NCI-H460 (cell line): ENCODE results near the gene FYB2. TPM values are rescaled to one million over a fixed set of nuclear protein-coding genes. Genes with fewer than 3 reads are reported as not detected.
"Not testable (repeated sequence)": the region's sequence is repeated elsewhere in the genome, so short reads cannot be mapped to it uniquely, and the experiment has no call there.

ENCODE experiments used
- DNase-seq: peaks from one replicate; pipeline ENCODE4 v3.0.0-alpha.2; 2016; ENCODE audit warnings: low read depth; ENCODE audit errors: extremely low read depth
- total RNA-seq: library from RNA; depleted of rRNA; stranded (reverse); fragments of >200 nt; shearing (Covaris generic); gene quantifications from 2 replicates; pipeline ENCODE4 v1.2.3, GENCODE V29; 2014

FYB2 gene
- total RNA-seq, 1 experiment from 2014 or later, result not detected

DNA sequence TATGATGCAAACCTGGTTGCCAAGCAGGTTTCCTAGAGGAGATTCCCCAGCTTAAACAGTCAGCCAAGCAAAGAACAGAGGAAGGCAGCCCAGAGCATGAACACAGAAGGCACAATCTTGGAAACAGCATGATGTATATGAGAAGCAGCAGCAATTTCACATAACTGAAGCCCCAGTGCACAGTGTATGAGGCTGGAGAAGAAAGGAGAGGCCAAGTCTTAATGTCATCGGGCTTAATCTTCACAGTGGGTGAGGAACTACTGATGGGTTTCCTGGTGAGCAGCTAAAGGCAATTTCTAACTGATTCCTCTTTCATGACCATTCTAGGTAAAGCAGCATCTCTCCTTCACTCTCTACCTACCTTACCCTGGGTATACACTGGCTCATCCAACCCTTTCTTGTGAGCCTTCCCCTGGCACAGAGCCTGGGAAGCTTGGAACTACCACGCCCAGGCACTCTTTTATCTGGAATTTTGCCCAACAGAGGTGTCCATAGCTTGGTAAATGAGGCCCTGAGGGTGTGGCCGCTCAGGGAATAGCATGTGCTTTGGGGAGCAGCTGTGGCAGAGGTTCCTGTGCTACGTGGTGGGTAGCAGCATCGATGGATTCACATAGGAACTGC lies 22.0 kb downstream of the FYB2 start:
- no peak for DNase-seq

DNA sequence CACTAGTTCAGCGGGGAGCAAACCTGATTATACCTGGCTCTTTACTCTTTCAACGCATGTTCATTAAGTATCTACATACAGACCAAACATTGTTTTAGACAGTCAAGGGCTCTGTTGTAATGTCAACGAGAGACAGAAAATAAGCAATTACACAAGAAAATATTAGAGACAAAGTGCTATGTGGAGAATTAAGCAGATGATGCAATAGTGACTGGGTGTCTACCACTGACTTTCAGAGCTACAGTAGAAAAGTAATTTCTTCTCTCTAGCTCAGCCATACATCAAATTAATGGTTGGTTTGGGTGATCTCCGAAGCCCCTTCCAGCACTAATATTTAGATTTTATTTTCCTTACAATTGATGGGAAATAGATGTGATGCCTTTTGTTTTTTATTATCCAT lies 23.3 kb downstream of the FYB2 start:
- no peak for DNase-seq

DNA sequence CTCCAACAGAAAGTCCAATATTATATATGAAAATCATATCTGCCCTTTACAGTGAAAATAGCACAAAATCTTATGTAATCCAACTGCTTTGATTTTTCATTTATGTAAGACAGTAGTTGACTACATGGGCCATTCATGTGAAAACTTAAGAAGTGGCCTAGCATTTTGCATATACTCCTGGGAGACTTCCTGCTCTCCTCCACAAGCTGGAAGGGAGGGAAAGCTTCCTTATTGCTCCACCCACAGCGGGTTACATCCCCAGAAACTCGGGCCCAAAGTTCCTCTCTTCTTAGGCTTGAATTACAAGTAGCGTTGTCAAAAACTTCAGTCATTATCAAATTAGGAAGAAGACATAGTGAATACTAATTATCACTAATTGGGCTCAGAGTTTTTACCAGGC lies 29.2 kb downstream of the FYB2 start:
- DNase-seq, result no peak

DNA sequence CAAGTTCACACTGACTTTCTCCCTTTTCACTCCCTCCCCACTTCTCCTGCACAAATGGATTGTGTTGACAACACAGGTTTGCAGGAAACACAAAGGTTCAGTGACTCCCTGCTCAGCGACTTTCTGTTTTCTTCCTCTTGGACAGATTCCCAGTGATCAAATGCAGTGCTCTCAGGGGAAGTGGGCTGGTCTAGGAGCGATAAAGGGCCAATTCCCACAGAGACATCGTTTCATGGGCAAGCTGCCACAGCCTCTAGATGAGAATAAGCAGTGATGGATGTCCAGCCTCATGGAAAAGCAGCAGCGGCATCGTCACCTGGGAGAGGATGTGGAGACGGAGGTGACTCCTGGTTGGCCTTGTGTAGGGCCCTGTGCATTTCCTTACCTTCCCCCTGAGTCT lies 30.6 kb downstream of the FYB2 start:
- no peak for DNase-seq

DNA sequence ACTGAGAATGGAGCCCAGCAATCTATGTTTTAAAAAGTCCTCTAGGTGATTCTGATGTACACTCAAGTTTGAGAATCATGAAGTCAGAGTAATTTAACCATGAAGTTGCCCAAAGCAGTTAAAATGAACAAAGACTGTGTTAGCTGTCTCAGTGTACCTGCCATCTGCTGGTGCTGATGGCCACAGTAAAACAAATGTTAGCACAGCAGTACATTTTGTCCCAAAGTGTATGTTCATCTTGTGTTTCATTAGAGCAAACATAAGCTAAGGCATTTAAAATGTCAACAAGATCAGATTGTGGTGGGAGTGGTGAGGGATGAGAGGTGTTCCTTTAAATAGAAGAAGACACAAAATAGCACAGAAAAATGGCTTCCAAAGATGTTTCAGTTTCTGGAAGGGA lies 31.1 kb downstream of the FYB2 start:
- no peak for DNase-seq

DNA sequence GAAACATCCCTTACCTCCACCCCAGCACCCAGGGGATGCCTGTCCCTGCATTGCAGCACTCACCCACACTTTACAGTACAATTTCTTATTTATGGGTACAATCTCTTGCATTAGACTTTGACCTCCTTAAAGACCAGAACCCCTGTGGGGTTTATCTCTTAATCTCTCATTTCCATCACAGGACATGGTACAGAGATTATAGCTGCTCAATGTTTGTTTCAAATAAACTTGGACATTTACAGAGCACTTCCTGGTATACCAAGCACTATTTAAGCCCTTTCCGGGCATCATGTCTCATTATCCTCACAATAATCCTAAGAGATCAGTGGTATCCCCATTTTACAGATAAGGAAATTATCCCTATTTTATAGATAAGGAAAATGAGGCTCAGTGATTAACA lies 31.9 kb downstream of the FYB2 start:
- no peak for DNase-seq

DNA sequence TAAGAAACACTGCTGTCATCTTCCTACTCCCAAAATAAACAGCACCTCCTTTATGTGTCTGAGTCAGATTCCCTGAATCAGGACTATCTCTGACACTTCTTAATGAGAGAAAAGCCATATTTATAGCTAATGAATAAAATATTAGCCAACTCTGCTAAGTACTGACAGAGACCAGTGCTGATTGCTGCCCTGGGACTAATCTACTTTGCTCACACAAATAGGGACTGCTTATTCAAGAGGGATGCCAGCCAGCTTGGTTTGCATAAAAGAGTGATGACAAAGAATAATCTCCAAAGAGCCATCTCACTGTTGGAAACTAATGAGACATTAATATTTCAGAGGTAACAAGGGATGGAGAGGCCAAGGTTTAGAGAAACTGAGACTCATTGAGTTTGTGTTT lies 36.4 kb downstream of the FYB2 start:
- no peak for DNase-seq

DNA sequence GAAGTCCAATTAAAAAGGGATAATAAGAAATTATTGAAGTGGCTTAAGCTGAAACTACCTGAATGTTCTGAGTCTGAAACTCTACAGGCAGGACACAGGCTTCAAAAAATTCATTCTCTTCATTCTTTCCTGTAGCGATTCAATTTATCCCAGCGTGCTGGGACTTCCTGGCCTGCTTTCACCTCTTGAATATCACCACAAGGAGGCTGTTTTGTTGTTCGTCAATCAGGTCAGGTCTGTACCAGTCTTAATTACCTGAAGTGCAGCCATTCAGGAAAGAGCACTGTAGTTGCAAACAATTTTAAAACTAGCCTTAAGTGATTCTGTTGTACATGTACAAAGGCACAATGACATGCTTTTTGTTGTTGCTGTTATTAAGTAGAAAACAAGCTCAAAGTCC lies 38.4 kb downstream of the FYB2 start:
- DNase-seq, result no peak

DNA sequence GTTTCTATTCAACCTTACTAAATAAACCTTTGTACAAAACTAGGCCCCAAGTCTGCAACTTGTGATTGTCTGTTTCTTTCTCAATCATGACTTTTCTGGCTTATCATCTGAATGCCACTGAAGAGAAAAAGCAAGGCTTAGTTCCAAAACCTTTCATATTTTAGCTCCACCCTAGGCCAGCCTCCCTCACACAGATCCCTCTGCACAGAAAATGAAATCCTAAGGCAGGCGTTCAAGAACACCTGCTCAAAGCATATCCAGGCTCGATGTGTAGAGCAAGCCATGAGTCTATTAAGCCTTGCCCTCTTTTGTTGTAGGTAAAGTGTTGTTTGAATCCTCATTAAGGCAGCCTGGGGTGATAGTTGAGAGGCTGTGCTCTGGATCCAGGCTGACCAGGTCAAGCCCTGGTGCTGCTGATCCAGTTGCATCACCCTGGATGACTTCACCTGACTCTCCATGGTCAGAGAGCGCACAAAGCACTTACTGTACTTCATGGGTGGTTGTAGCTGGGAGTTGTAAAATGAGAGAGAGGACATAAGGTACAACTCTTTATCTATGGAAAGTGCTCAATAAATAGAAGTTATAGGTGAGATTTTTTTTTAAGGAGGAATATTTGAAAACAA lies 39.0 kb downstream of the FYB2 start:
- no peak for DNase-seq

DNA sequence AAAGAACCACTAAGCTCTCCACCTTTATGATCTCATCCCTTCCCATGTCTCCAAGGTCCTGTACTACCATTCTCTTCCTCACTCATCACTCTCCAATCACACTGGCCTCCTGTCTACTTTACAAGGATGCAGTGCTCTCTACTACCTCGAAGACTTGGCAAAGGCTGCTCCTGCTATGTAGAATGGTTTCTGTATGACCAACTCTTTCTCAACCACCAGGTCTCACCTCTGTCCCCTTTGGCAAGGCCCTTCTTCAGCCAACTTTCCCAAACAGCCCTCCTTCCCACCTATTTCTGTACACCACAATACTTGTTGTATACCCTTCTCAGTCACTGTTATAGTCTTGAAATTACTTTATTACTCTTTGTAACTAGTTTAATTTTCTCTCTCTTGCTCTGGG lies 41.2 kb downstream of the FYB2 start:
- DNase-seq, result no peak

DNA sequence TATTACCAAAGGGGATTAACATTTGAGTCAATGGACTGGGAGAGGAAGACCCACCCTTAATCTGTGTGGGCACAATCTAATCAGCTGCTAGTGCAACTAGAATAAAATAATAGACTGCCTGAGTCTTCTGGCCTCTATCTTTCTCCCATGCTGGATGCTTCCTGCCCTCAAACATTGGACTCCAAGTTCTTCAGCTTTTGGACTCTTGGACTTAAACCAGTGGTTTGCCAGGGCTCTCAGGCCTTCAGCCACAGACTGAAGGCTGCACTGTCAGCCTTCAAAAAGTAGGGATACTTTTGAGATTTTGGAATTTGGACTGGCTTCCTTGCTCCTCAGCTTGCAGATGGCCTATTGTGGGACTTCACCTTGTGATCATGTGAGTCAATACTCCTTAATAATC lies 44.5 kb downstream of the FYB2 start:
- not testable (repeated sequence) for DNase-seq

DNA sequence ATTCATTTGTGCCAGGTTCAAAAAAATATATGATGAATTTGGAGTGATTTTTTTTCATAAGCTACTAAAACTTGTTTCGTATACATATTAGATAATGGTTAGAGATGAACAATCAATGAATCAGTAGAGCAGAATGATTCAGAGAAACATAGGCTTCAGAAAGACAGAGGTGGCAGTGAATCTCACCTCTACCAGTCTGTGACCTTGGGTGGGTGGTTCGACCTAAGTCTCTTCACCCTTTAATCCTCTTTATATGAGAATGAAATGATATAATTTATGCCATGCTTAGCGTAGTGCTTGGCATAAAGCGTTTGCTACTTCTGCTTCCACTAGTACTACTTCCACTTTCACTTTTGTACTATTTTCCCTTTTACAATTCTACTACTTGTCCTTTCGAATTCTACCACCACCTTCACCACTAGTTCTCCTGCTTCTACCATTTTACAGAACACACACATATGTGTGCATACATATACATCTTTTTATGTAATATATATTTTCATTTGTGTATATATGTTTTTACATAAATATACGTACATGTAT lies 45.1 kb downstream of the FYB2 start:
- no peak for DNase-seq

DNA sequence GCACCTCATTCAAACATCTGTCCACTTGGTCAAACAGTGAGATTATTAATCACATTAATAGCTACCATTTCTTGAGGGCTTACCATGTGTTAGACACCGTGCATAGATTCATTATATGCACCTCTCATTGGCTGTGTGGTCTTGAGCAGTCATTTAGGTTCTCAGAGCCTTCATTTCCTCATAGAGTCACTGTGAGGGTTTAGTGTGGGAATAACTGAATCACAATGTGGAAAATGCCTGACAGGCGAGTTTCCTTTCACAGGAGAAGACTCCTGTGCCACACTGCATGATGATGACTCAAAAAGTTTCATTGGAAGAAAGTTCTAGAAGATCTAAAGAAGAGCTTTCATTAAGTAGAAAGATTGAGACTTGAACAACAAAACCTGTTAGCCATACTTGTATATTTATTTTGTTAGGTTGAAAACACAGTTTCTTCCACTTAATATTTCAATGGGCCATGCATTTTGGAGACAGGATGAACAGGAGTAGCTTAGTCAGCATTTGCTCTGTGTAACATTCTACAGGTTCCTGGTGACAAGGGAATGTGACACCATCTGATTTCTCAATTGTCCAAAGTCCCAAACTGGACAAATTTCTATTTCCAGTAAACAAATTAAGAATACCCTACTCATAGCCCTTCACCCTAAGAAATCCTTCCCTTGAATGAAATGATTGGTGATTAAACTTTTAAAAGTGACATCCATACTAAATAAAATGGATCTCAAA lies 45.7 kb downstream of the FYB2 start:
- no peak for DNase-seq

DNA sequence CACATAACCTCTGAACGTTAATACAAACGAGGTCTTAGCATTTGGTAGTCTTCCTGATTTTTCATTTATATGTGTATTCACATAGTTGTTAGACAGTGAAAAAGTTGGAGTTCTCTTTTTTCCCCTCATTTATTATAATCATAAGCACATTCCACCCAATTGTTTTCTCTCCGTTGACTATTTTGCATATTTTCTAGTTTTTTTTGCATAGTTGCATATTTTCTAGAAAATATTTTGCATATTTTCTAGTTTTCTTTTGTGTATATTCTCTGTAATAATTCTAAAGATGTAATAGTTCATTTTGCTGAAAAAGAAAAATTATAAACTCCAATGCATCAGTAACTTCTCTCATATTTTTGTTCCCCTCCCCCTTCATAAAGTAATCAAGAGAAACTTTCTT lies 47.5 kb downstream of the FYB2 start:
- no peak for DNase-seq

DNA sequence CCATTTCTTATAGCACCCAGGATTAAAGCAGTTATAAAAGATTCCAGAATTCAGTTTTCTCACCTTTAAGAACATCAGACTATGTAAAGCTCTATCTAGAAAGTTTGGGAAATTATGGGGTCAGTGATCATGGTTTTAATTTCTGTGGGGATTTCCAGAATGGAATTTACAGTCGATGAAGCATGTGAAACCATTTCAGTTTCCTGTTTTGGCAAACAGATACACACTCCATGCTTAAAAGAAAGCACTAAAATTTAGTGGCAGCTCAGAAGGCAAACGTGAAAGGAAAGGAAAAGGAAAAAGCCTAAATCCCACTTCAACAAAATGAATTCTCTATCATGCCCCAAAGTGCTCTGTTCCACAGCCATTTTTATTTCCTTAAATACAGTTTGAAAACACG lies 60.4 kb downstream of the FYB2 start:
- no peak for DNase-seq

DNA sequence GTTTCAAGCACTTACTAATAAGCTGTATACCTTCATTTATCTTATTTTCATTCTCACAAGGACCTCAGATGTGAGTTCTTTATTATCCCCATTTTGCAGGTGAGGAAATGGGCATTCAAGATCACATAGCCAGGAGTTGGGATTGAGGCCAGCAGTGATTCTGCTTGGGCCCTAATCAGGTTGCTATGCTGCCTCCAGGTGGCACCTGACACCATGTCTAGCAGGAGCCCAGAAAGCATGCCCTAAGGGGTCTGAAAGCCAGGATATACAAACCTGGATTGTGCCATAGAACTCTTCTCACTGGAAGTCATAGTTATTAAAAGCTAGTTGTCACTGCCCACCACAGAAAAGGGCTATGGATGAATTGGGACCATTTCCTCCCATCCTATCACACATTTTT lies 61.1 kb downstream of the FYB2 start:
- no peak for DNase-seq

DNA sequence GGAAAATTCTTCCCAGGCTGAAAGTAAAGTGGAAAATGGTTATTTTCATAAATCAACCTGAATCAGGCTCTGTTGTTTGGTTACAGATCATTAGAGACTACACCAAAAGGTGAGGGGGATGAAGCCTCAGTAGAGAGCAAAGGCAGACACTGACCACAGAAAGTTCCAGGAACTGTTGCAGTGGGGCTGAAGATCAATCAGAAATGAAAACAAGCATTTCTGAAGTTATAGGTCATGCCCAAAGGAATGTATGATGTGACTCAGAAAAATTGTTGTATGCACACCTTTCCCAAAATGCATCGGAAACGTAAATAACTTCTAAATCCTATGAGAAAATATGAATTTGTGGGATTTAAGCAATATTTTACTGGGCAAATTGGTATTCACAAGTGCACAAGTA lies 63.3 kb downstream of the FYB2 start:
- DNase-seq, result no peak

DNA sequence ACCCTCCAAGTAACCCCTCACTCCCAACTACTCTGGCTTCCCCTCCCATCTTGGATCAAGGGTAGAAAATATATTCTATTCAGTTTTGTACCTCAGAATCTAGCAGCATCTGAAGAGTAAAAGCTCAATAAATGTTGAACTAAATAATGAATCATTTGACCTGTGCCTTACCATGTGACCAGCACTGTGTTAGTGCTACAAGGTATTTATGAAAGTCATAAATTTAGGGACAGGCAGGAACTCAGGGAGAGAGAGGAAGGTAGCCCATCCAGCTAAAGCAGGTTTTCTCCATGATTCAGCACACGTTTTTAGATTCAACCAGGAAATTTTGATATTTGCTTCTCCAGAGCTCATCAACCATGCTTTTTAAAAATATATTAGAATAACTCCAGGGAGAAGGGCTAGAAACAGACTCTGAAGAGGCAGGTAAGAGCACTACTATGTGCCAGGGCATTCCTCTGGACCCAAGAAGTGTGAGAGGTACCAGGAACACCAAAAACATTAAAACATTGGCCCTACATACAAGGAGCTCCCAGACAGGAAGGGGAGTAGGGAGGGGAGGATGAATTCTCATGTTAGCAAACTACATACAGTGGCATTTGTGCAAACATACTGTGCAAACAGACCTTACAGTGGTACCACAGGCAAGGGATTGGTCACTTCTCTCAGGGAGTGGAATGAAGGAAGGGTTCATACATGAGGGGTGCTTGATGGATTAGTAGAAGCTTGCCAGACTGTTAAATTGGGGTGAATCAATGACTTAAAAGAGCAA lies 64.3 kb downstream of the FYB2 start:
- DNase-seq, result no peak

DNA sequence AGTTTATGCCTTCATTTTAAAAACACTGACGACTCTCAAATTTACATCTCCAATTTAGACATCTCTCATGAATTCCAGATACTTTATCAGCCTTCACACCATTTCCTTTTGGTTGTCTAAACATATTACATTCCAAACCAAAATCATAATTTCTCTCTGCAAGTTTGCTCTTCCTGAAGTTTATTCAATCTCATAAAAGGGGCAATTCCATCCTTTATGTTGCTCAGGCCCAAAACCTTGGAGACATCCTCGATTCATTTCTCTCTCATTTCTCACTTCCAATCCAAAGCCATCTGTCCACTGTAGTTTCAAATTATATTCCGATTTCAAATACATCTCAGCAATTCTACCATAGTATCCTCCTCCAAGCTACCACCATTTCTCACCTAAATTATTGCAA lies 74.0 kb downstream of the FYB2 start:
- no peak for DNase-seq

DNA sequence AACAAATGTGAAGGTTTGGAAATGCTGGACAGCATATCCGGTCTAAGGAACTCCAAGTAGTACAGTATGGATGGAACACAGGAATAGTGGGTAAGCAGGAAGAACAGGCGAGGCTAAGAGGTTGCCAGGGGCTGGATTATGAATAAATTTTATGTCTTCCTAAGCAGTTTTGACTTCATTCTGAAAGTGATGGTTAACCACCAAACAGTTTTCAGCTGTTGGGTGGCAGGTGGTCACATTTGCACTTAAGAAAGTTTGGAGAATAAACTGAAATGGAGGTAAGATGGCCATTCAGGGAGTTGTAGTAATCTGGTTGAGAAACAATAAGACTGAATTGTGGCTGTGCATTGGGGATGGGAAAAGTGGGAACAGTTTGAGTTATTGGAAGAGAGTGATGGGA lies 90.2 kb downstream of the FYB2 start:
- no peak for DNase-seq

DNA sequence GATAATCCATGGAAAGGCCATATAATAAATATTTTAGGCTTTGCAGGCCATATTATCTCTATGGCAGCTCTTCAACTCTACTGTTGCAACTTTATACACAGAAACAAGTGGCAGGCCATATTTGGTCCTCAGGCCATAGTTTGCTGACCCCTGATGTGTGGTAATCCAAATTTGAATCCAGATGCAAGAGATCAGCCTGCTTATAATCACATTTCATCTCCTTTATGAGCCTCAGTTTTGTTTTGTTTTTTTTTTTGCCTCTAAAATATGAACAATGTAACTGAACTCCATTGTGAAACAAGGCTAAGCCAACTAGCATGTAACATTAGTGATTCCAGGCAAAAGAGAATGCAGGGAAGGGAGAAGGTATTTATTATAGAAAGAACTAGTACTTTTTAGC lies 92.5 kb downstream of the FYB2 start:
- DNase-seq, result no peak
